Measurements from ENCODE around the gene PIAS3. TPM values are rescaled to one million over a fixed set of nuclear protein-coding genes. Genes with fewer than 3 reads are reported as not detected.

PIAS3 gene
- total and polyA plus RNA-seq, 10 donors: 10.1 to 29.5 (median 20.6) TPM

- TF ChIP-seq CTCF (IDR thresholded peaks at IDR 0.05 in 8 of 11, conservative IDR thresholded peaks at IDR 0.05 in 3 of 11) (no peak), POLR2A (IDR thresholded peaks at IDR 0.05) (no peak), POLR2AphosphoS5 (IDR thresholded peaks at IDR 0.05) (no peak)
- no peaks in the 10 kb centered on the region for H3K9me3 ChIP-seq
- no peak overlapping the region for H3K27ac ChIP-seq
- WGBS, 5 donors: 70 to 83% (median 81%) methylated on average over 4 of the region's 4 CpGs
- no peak for DNase-seq
- peaks cover 0 to 8% (median 0%) of the 10 kb centered on the region in 7 donors for H3K27me3 ChIP-seq (replicated peaks in 1 of 7)
- H3K4me1 ChIP-seq: peaks cover 0 to 28% (median 16%) of the 10 kb centered on the region in 6 donors
- H3K4me3 ChIP-seq: no peak overlapping the region
- intact Hi-C loops (cut with DNase I; ENCODE audit: low total_unique reads): no loop called here
- H3K36me3 ChIP-seq: no peaks in the 10 kb centered on the region
Measured at GRCh38 chr1:145868232-145868631, 9.4 kb upstream of the PIAS3 start.

GRCh38 chr1:145863282-145864018 lies 4.6 kb upstream of the PIAS3 start:
- Histone ChIP-seq H3K4me3 (no peak overlapping the region), H3K4me1 (peaks cover 0 to 9% (median 5%) of the 10 kb centered on the region in 6 donors), H3K27me3 (replicated peaks in 1 of 7) (peaks cover 0 to 3% (median 0%) of the 10 kb centered on the region in 7 donors), H3K9me3 (no peaks in the 10 kb centered on the region), H3K36me3 (no peaks in the 10 kb centered on the region), H3K27ac (no peak overlapping the region)
- TF ChIP-seq CTCF (IDR thresholded peaks at IDR 0.05 in 8 of 11, conservative IDR thresholded peaks at IDR 0.05 in 3 of 11) (no peak), POLR2AphosphoS5 (IDR thresholded peaks at IDR 0.05) (no peak), POLR2A (IDR thresholded peaks at IDR 0.05) (no peak)
- intact Hi-C loops (cut with DNase I; ENCODE audit: low total_unique reads): no loop called here
- WGBS, 5 donors: 81 to 91% (median 86%) methylated on average over 5 of the region's 5 CpGs
- no peak for DNase-seq

- Histone ChIP-seq H3K36me3 (peaks cover 0 to 24% (median 20%) of the 10 kb centered on the region in 6 donors), H3K9me3 (no peaks in the 10 kb centered on the region), H3K4me3 (peak overlapping the region; percentile 65 to 93 (median 86)), H3K4me1 (peaks cover 3 to 27% (median 15%) of the 10 kb centered on the region in 6 donors), H3K27ac (peak overlapping the region; percentile 84 to 96 (median 90)), H3K27me3 (replicated peaks in 1 of 7) (peaks cover 0 to 3% (median 0%) of the 10 kb centered on the region in 7 donors)
- DNase-seq: peak; percentile 95
- 0 to 1% (median 0%) methylated on average over 36 to 41 of the region's 41 CpGs for WGBS, 5 donors
- intact Hi-C loops (cut with DNase I; ENCODE audit: low total_unique reads): no loop called here
- TF ChIP-seq POLR2AphosphoS5 (IDR thresholded peaks at IDR 0.05) (peak in 2 of 3 donors; percentile 44 to 73), POLR2A (IDR thresholded peaks at IDR 0.05) (peak in 1 of 3 donors; percentile 39), CTCF (IDR thresholded peaks at IDR 0.05 in 8 of 11, conservative IDR thresholded peaks at IDR 0.05 in 3 of 11) (peak in 4 of 11 experiments; percentile 5 to 22 (median 14))
Measured at GRCh38 chr1:145859491-145860023, 676 bp upstream of the PIAS3 start.
